Measurements from ENCODE around the gene VPS13C. TPM values are rescaled to one million over a fixed set of nuclear protein-coding genes. Genes with fewer than 3 reads are reported as not detected.

VPS13C gene
- total RNA-seq, 1 donor, result 117 TPM

GRCh38 chr15:61929452-61929851 is 130.8 kb downstream of the VPS13C start:
- TF ChIP-seq CTCF (IDR thresholded peaks at IDR 0.05; ENCODE audit: extremely low read depth, low read depth, low read length), result no peak
- no peak for DNase-seq (ENCODE audit: insufficient read length, low spot score, missing footprints)
- H3K27me3 ChIP-seq (ENCODE audit: insufficient read depth, low read length), result no peaks in the 10 kb centered on the region
- no peaks in the 10 kb centered on the region for H3K79me2 ChIP-seq (ENCODE audit: insufficient read depth, low read length)
- no peaks in the 10 kb centered on the region for H3K36me3 ChIP-seq (ENCODE audit: insufficient read depth, low read length)
- no peaks in the 10 kb centered on the region for H4K20me1 ChIP-seq (ENCODE audit: insufficient read depth, low read length)
- no peaks in the 10 kb centered on the region for H3K4me1 ChIP-seq (ENCODE audit: insufficient read depth, low read length)
- H2AFZ ChIP-seq (ENCODE audit: low read length), result no peak overlapping the region
- H3K9me3 ChIP-seq (ENCODE audit: low read depth, low read length), result no peaks in the 10 kb centered on the region
- no peak overlapping the region for H3K27ac ChIP-seq (ENCODE audit: low read depth, low read length)
- H3K4me2 ChIP-seq (ENCODE audit: insufficient read depth, low read length), result no peak overlapping the region
- no peak overlapping the region for H3K4me3 ChIP-seq (ENCODE audit: insufficient read depth, low read length)

DNA sequence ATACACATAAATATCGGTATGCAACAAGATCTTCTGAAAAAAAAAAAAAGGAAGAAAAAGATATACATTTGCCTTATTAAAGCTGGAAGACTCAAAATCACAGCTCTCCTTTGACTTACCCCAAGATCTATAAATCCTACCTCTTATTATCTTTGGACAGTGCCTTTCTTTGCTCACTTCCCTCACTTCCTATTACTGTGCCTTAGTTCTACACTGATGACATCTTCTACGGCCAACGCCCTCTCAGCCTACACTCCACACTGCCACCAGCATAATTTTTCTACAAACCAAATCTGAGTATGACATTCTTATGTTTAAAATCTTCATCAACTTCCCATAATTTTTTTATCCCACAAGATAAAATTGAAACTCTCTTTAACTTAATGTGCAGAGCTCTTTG is 137.1 kb downstream of the VPS13C start:
- no peak overlapping the region for H3K4me2 ChIP-seq (ENCODE audit: insufficient read depth, low read length)
- no peak for DNase-seq (ENCODE audit: insufficient read length, low spot score, missing footprints)
- no peaks in the 10 kb centered on the region for H4K20me1 ChIP-seq (ENCODE audit: insufficient read depth, low read length)
- no peak overlapping the region for H3K4me3 ChIP-seq (ENCODE audit: insufficient read depth, low read length)
- H3K9me3 ChIP-seq (ENCODE audit: low read depth, low read length), result no peaks in the 10 kb centered on the region
- H3K4me1 ChIP-seq (ENCODE audit: insufficient read depth, low read length), result no peaks in the 10 kb centered on the region
- H3K27ac ChIP-seq (ENCODE audit: low read depth, low read length), result no peak overlapping the region
- H3K27me3 ChIP-seq (ENCODE audit: insufficient read depth, low read length), result no peaks in the 10 kb centered on the region
- no peak for TF ChIP-seq CTCF (IDR thresholded peaks at IDR 0.05; ENCODE audit: extremely low read depth, low read depth, low read length)
- no peak overlapping the region for H2AFZ ChIP-seq (ENCODE audit: low read length)
- peaks cover 20% of the 10 kb centered on the region for H3K36me3 ChIP-seq (ENCODE audit: insufficient read depth, low read length)
- H3K79me2 ChIP-seq (ENCODE audit: insufficient read depth, low read length), result no peaks in the 10 kb centered on the region

GRCh38 chr15:61921093-61921492 is 139.2 kb downstream of the VPS13C start:
- Histone ChIP-seq H3K36me3 (ENCODE audit: insufficient read depth, low read length) (peaks cover 20% of the 10 kb centered on the region), H3K9me3 (ENCODE audit: low read depth, low read length) (no peaks in the 10 kb centered on the region), H3K27me3 (ENCODE audit: insufficient read depth, low read length) (no peaks in the 10 kb centered on the region), H3K27ac (ENCODE audit: low read depth, low read length) (no peak overlapping the region), H3K4me1 (ENCODE audit: insufficient read depth, low read length) (no peaks in the 10 kb centered on the region), H3K79me2 (ENCODE audit: insufficient read depth, low read length) (no peaks in the 10 kb centered on the region), H2AFZ (ENCODE audit: low read length) (no peak overlapping the region), H3K4me2 (ENCODE audit: insufficient read depth, low read length) (no peak overlapping the region), H3K4me3 (ENCODE audit: insufficient read depth, low read length) (no peak overlapping the region), H4K20me1 (ENCODE audit: insufficient read depth, low read length) (no peaks in the 10 kb centered on the region)
- no peak for TF ChIP-seq CTCF (IDR thresholded peaks at IDR 0.05; ENCODE audit: extremely low read depth, low read depth, low read length)
- DNase-seq (ENCODE audit: insufficient read length, low spot score, missing footprints), result no peak

GRCh38 chr15:61917457-61917856 is 142.8 kb downstream of the VPS13C start:
- Histone ChIP-seq H3K4me2 (ENCODE audit: insufficient read depth, low read length) (no peak overlapping the region), H2AFZ (ENCODE audit: low read length) (no peak overlapping the region), H3K27me3 (ENCODE audit: insufficient read depth, low read length) (no peaks in the 10 kb centered on the region), H3K36me3 (ENCODE audit: insufficient read depth, low read length) (peaks cover 35% of the 10 kb centered on the region), H3K27ac (ENCODE audit: low read depth, low read length) (no peak overlapping the region), H3K4me1 (ENCODE audit: insufficient read depth, low read length) (no peaks in the 10 kb centered on the region), H3K4me3 (ENCODE audit: insufficient read depth, low read length) (no peak overlapping the region), H4K20me1 (ENCODE audit: insufficient read depth, low read length) (no peaks in the 10 kb centered on the region), H3K9me3 (ENCODE audit: low read depth, low read length) (no peaks in the 10 kb centered on the region), H3K79me2 (ENCODE audit: insufficient read depth, low read length) (no peaks in the 10 kb centered on the region)
- no peak for DNase-seq (ENCODE audit: insufficient read length, low spot score, missing footprints)
- no peak for TF ChIP-seq CTCF (IDR thresholded peaks at IDR 0.05; ENCODE audit: extremely low read depth, low read depth, low read length)
